RCC 7860 (cell line): ENCODE results near the gene TENM4.

ENCODE experiments used
- DNase-seq: peaks from one replicate; pipeline ENCODE4 v3.0.0-alpha.2; 2015; ENCODE audit warnings: low spot score
- FAIRE-seq: peaks from 2 replicates; lab custom pipeline; 2012; peaks lifted over from hg19 to GRCh38; lab: Jason Lieb, UNC

The TENM4 gene

GRCh38 chr11:79312617-79313529, 128.0 kb downstream of the TENM4 start:
- no peak for DNase-seq
- FAIRE-seq, result no peak

GRCh38 chr11:79311461-79311860, 129.4 kb downstream of the TENM4 start:
- DNase-seq (no peak), FAIRE-seq (no peak)

- FAIRE-seq, result no peak
- DNase-seq, result no peak
Observed at GRCh38 chr11:79309407-79309806, 131.4 kb downstream of the TENM4 start.

- DNase-seq (no peak), FAIRE-seq (no peak)
Observed at GRCh38 chr11:79308429-79308828, 132.4 kb downstream of the TENM4 start.

GRCh38 chr11:79304599-79305212, 136.1 kb downstream of the TENM4 start:
- FAIRE-seq, result no peak
- no peak for DNase-seq

GRCh38 chr11:79296141-79296540, 144.7 kb downstream of the TENM4 start:
- no peak for FAIRE-seq
- no peak for DNase-seq

GRCh38 chr11:79294845-79295731, 145.7 kb downstream of the TENM4 start:
- no peak for DNase-seq
- no peak for FAIRE-seq

GRCh38 chr11:79291948-79292347, 148.9 kb downstream of the TENM4 start:
- FAIRE-seq (no peak), DNase-seq (no peak)

- DNase-seq (no peak), FAIRE-seq (no peak)
Observed at GRCh38 chr11:79290761-79291160, 150.1 kb downstream of the TENM4 start.

- DNase-seq, result no peak
Observed at GRCh38 chr11:79287952-79288351, 152.9 kb downstream of the TENM4 start.

GRCh38 chr11:79285756-79286155, 155.1 kb downstream of the TENM4 start:
- FAIRE-seq (no peak), DNase-seq (no peak)

More at GRCh38 chr11:79287952-79288351, 152.9 kb downstream of the TENM4 start:
- no peak for FAIRE-seq

- FAIRE-seq (no peak), DNase-seq (no peak)
Observed at GRCh38 chr11:79276736-79277325, 164.0 kb downstream of the TENM4 start.

GRCh38 chr11:79274636-79275331, 166.0 kb downstream of the TENM4 start:
- DNase-seq, result no peak
- FAIRE-seq, result no peak

- no peak for FAIRE-seq
- no peak for DNase-seq
Observed at GRCh38 chr11:79273781-79274180, 167.0 kb downstream of the TENM4 start.

- no peak for DNase-seq
- FAIRE-seq, result no peak
Observed at GRCh38 chr11:79269611-79270307, 171.1 kb downstream of the TENM4 start.

GRCh38 chr11:79266396-79266795, 174.4 kb downstream of the TENM4 start:
- FAIRE-seq (no peak), DNase-seq (no peak)

GRCh38 chr11:79265756-79266322, 175.0 kb downstream of the TENM4 start:
- FAIRE-seq (no peak), DNase-seq (no peak)

GRCh38 chr11:79264284-79264683, 176.5 kb downstream of the TENM4 start:
- DNase-seq (no peak), FAIRE-seq (no peak)

GRCh38 chr11:79263001-79263400, 177.8 kb downstream of the TENM4 start:
- FAIRE-seq, result no peak
- no peak for DNase-seq
